Esophagus squamous epithelium (tissue), 4 donors: ENCODE measurements around the gene FCRL2.

Experiments
- POLR2A ChIP-seq, 4 donors: fragments of 450-650 bp; IDR thresholded peaks; one replicate each; pipeline ENCODE4 v1.6.1; 2017; ENCODE audit warnings: antibody characterized with exemption in 4 of 4, mild to moderate bottlenecking in 4 of 4, moderate library complexity in 3 of 4
- TF ChIP-seq, protein P1 (sequence below), 6 experiments: fragments of 450-650 bp in 4 of 6; fragments of 200-600 bp in 2 of 6; sonication (generic) in 2 of 6; IDR thresholded peaks; one replicate each; pipeline ENCODE4 v1.5.1; 2016 to 2019; ENCODE audit warnings: antibody characterized with exemption in 6 of 6, mild to moderate bottlenecking in 4 of 6, moderate library complexity in 4 of 6

DNA sequence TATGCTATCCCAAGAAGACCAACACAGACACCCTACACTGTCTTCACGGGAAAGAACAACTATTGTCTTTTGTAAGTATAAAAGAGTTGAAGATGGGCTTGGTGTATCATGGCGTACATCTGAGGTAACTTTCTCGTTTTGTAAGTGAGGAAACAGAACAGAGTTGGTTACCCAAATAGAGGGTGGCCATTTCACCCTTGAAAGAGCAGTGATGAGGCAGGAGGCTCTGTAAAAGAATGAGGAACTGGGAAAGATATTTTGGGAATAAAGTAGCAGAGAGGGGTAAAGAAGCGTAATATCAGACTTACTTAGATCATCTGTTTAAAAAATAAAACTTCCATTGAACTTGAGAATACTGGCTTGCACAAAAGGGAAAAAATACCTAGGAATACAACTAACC is 18.9 kb downstream of the FCRL2 start:
- TF ChIP-seq, protein P1, sequence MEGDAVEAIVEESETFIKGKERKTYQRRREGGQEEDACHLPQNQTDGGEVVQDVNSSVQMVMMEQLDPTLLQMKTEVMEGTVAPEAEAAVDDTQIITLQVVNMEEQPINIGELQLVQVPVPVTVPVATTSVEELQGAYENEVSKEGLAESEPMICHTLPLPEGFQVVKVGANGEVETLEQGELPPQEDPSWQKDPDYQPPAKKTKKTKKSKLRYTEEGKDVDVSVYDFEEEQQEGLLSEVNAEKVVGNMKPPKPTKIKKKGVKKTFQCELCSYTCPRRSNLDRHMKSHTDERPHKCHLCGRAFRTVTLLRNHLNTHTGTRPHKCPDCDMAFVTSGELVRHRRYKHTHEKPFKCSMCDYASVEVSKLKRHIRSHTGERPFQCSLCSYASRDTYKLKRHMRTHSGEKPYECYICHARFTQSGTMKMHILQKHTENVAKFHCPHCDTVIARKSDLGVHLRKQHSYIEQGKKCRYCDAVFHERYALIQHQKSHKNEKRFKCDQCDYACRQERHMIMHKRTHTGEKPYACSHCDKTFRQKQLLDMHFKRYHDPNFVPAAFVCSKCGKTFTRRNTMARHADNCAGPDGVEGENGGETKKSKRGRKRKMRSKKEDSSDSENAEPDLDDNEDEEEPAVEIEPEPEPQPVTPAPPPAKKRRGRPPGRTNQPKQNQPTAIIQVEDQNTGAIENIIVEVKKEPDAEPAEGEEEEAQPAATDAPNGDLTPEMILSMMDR (IDR thresholded peaks at IDR 0.05): no peak
- TF ChIP-seq POLR2A (IDR thresholded peaks at IDR 0.05): no peak
